ENCODE data around the gene OBI1. TPM values are rescaled to one million over a fixed set of nuclear protein-coding genes. Genes with fewer than 3 reads are reported as not detected.

The OBI1 gene
- polyA plus RNA-seq, 1 experiment: 4.2 TPM

GRCh38 chr13:78610381-78610883 is 48.5 kb downstream of the OBI1 start:
- H3K27me3 ChIP-seq (ENCODE audit: control insufficient read depth, insufficient read depth, low read length): peaks cover 41% of the 10 kb centered on the region
- no peaks in the 10 kb centered on the region for H3K36me3 ChIP-seq (ENCODE audit: control insufficient read depth, insufficient read depth, low read length)
- DNase-seq (ENCODE audit: low read depth): no peak
- ChIA-PET CTCF (no interaction called here), POLR2A (no interaction called here)
- TF ChIP-seq, protein P1, sequence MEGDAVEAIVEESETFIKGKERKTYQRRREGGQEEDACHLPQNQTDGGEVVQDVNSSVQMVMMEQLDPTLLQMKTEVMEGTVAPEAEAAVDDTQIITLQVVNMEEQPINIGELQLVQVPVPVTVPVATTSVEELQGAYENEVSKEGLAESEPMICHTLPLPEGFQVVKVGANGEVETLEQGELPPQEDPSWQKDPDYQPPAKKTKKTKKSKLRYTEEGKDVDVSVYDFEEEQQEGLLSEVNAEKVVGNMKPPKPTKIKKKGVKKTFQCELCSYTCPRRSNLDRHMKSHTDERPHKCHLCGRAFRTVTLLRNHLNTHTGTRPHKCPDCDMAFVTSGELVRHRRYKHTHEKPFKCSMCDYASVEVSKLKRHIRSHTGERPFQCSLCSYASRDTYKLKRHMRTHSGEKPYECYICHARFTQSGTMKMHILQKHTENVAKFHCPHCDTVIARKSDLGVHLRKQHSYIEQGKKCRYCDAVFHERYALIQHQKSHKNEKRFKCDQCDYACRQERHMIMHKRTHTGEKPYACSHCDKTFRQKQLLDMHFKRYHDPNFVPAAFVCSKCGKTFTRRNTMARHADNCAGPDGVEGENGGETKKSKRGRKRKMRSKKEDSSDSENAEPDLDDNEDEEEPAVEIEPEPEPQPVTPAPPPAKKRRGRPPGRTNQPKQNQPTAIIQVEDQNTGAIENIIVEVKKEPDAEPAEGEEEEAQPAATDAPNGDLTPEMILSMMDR (IDR thresholded peaks at IDR 0.05; ENCODE audit: insufficient read depth, low read depth, low read length): no peak
- no peak overlapping the region for H3K4me3 ChIP-seq (ENCODE audit: low read depth, low read length)

DNA sequence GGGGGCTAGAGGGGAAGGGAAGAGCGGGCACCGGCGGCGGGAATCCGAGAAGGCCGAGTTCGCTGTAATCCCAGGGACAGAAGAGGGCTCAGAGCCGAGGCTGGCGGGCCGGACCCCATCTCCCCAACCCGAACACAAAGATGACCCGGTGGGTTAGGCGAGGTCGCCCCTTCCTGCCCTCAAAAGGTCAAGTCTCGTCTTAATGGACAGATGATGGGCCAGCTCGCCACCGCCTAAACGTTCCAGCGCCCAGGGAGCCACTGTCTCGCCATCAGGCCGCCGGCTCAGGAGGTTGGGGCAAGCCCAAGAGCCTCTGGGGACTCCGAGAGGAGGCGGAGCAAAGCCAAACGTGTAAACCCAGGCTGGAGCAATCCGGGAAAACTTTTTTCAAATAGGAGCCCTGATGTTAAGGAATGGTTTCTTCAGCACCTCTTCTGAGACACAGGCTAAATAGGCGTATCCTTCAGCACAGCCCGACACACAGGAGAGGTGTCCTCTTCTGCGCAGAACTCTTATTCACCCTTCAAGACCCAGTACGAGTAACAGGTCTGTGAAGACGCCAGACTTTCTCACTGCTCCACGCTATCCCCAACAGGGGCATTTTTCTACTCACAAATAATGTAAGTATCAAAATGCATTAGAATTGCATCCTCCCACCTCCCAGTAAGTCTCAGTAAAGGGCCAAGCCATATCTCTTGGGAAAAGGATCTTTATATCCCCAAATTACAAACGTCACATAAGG is 49.3 kb downstream of the OBI1 start:
- no peaks in the 10 kb centered on the region for H3K36me3 ChIP-seq (ENCODE audit: control insufficient read depth, insufficient read depth, low read length)
- no peak for DNase-seq (ENCODE audit: low read depth)
- ChIA-PET CTCF (no interaction called here), POLR2A (interaction anchor here (0.6 kb wide), 1 partner anchor 8 kb away, joined by 3 read pairs; no protein-coding TSS in a partner anchor)
- TF ChIP-seq, protein P1 (IDR thresholded peaks at IDR 0.05; ENCODE audit: insufficient read depth, low read depth, low read length): no peak
- peaks cover 44% of the 10 kb centered on the region for H3K27me3 ChIP-seq (ENCODE audit: control insufficient read depth, insufficient read depth, low read length)
- H3K4me3 ChIP-seq (ENCODE audit: low read depth, low read length): peak overlapping the region; percentile 41

DNA sequence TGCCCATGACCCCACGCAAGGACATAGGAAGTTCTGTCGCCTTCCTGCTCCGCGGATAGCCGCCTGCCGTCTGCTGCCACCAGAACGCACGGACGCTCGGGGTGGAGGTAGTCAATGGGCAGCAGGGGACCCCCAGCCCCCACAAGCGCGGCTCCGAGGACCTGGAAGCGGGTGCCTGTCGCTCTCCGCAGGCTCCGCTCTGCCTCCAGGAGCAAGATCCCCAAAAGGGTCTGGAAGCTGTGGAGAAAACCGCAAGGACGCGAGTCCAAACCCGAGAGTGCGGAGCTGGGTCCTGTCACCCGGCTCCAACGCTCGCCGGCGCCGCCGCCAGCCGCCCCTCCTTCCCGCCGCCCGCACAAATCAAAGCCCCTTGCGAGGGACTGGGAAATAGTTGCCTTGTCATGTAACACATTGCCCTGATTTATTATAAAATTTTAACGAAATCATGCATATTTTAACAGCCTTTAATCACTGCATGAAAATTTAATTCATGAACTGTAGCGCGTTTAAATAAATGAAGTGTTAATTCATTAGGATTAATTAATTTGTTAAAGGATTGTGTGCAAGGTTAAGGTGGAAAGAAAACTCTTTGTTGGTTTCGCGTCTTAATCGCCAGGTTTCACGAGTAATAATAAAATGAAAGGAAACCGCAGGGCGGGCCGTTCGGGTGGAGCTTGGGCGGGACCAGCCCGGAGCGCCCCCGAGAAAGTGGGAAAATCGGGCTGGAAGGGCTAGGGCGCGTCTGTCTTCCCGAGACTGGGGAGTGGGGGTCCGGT is 50.1 kb downstream of the OBI1 start:
- ChIA-PET CTCF (no interaction called here), POLR2A (interaction anchor here (0.6 kb wide), 1 partner anchor 9 kb away, joined by 3 read pairs; no protein-coding TSS in a partner anchor)
- Histone ChIP-seq H3K27me3 (ENCODE audit: control insufficient read depth, insufficient read depth, low read length) (peaks cover 48% of the 10 kb centered on the region), H3K36me3 (ENCODE audit: control insufficient read depth, insufficient read depth, low read length) (no peaks in the 10 kb centered on the region), H3K4me3 (ENCODE audit: low read depth, low read length) (peak overlapping the region; percentile 41)
- no peak for DNase-seq (ENCODE audit: low read depth)
- TF ChIP-seq, protein P1 (IDR thresholded peaks at IDR 0.05; ENCODE audit: insufficient read depth, low read depth, low read length): no peak

GRCh38 chr13:78608252-78608687 is 50.7 kb downstream of the OBI1 start:
- CTCF ChIA-PET: no interaction called here
- Histone ChIP-seq H3K36me3 (ENCODE audit: control insufficient read depth, insufficient read depth, low read length) (no peaks in the 10 kb centered on the region), H3K4me3 (ENCODE audit: low read depth, low read length) (no peak overlapping the region), H3K27me3 (ENCODE audit: control insufficient read depth, insufficient read depth, low read length) (peaks cover 52% of the 10 kb centered on the region)
- POLR2A ChIA-PET: no interaction called here
- no peak for DNase-seq (ENCODE audit: low read depth)
- TF ChIP-seq, protein P1 (IDR thresholded peaks at IDR 0.05; ENCODE audit: insufficient read depth, low read depth, low read length): no peak
